Lung (tissue), 12 donors: ENCODE results near the gene TPO. TPM values are rescaled to one million over a fixed set of nuclear protein-coding genes. Genes with fewer than 3 reads are reported as not detected.

Experiments used
- ATAC-seq: fragments of 200-7000 bp; cut with Tn5 transposase; one replicate; pipeline ENCODE4 v1.9.1; 2020; ENCODE audit warnings: moderate number of reproducible peaks; ENCODE audit not compliant: insufficient read depth, low FRiP score
- DNase-seq, 3 donors: peaks; one replicate each; pipeline ENCODE4 v3.0.0-alpha.2; 2013 to 2017
- H3K27ac ChIP-seq, 2 donors: one replicate each; pipeline ENCODE4 v1.5.1; 2013; ENCODE audit warnings: mild to moderate bottlenecking in 2 of 2, moderate library complexity in 2 of 2, control low read depth in 1 of 2, inconsistent platforms in 1 of 2, low read depth in 1 of 2, low read length in 1 of 2
- H3K27me3 ChIP-seq, 3 donors: one replicate each; pipeline ENCODE4 v1.5.1; 2013; ENCODE audit warnings: low read length in 2 of 3; ENCODE audit not compliant: control insufficient read depth in 3 of 3, insufficient read depth in 3 of 3
- H3K36me3 ChIP-seq, 4 donors: one replicate each; pipeline ENCODE4 v1.5.1; 2013; ENCODE audit warnings: low read length in 4 of 4, mild to moderate bottlenecking in 1 of 4, moderate library complexity in 1 of 4; ENCODE audit not compliant: control insufficient read depth in 4 of 4, insufficient read depth in 4 of 4
- H3K4me1 ChIP-seq, 5 donors: one replicate each; pipeline ENCODE4 v1.5.1; 2013; ENCODE audit warnings: low read length in 5 of 5, mild to moderate bottlenecking in 2 of 5, moderate library complexity in 1 of 5; ENCODE audit not compliant: control insufficient read depth in 5 of 5, insufficient read depth in 5 of 5
- H3K4me3 ChIP-seq: one replicate; pipeline ENCODE4 v1.5.1; 2013; ENCODE audit warnings: mild to moderate bottlenecking, control low read depth, moderate library complexity
- H3K9ac ChIP-seq, 2 donors: one replicate each; pipeline ENCODE4 v1.5.1; 2013; ENCODE audit warnings: low read length in 2 of 2, control low read depth in 1 of 2; ENCODE audit not compliant: insufficient read depth in 1 of 2
- H3K9me3 ChIP-seq, 4 donors: one replicate each; pipeline ENCODE4 v1.5.1; 2013; ENCODE audit warnings: low read length in 3 of 4, mild to moderate bottlenecking in 1 of 4, moderate library complexity in 1 of 4; ENCODE audit not compliant: control insufficient read depth in 4 of 4, insufficient read depth in 3 of 4
- CTCF ChIP-seq: IDR thresholded peaks from 2 replicates; pipeline ENCODE4 v1.5.1; 2012; ENCODE audit warnings: mild to moderate bottlenecking; ENCODE audit errors: control extremely low read depth, extremely low read depth
- WGBS, 2 donors: extraction: QIAGEN DNeasy Blood & Tissue Kit; methylation state at CpG; one replicate each; pipeline ENCODE4 v1.1.7; 2013; 5-methylcytosine and 5-hydroxymethylcytosine counted together
- polyA plus RNA-seq, 2 donors: library from polyadenylated mRNA; stranded (reverse); fragments of 200-250 nt; gene quantifications; one replicate each; pipeline ENCODE4 v1.2.1, GENCODE V29; 2013
- total RNA-seq, 2 donors: library from RNA; depleted of rRNA in 1 of 2; stranded (reverse); fragments of >200 nt in 1 of 2; gene quantifications; one replicate each; pipeline ENCODE4 v1.2.1, GENCODE V29; 2014 to 2021
- donor health status: control.
- donor health status: control.
- donor health status: Bipolar disorder and iron deficiency.
- donor health status: healthy.
- donor health status: DM: yes; HTN: yes; CAD: no.

The TPO gene
- total and polyA plus RNA-seq, 4 donors, result 0.17 to 0.31 TPM; not detected in 2

- H3K27me3 ChIP-seq, result no peaks in the 10 kb centered on the region
- H3K4me1 ChIP-seq, result peaks cover 0 to 2% (median 0%) of the 10 kb centered on the region in 5 donors
- H3K4me3 ChIP-seq, result no peak overlapping the region
- no peak for TF ChIP-seq CTCF
- DNase-seq (no peak), ATAC-seq (no peak)
- no peak overlapping the region for H3K9ac ChIP-seq
- peaks cover 0 to 2% (median 0%) of the 10 kb centered on the region in 4 donors for H3K9me3 ChIP-seq
- H3K36me3 ChIP-seq, result no peaks in the 10 kb centered on the region
- no peak overlapping the region for H3K27ac ChIP-seq
- WGBS, 2 donors, result 88 to 91% methylated on average over 7 of the region's 7 CpGs
Observed at GRCh38 chr2:1398191-1398590, 15.1 kb upstream of the TPO start.

- no peaks in the 10 kb centered on the region for H3K9me3 ChIP-seq
- no peak overlapping the region for H3K4me3 ChIP-seq
- H3K4me1 ChIP-seq, result no peaks in the 10 kb centered on the region
- ATAC-seq (no peak), DNase-seq (no peak)
- TF ChIP-seq CTCF, result no peak
- no peaks in the 10 kb centered on the region for H3K36me3 ChIP-seq
- no peaks in the 10 kb centered on the region for H3K27me3 ChIP-seq
- no peak overlapping the region for H3K9ac ChIP-seq
- no peak overlapping the region for H3K27ac ChIP-seq
- 73% methylated on average over 8 of the region's 8 CpGs for whole genome bisulfite sequencing, 2 donors
Observed at GRCh38 chr2:1400943-1401735, 12.1 kb upstream of the TPO start.

- no peaks in the 10 kb centered on the region for H3K27me3 ChIP-seq
- H3K36me3 ChIP-seq, result no peaks in the 10 kb centered on the region
- no peaks in the 10 kb centered on the region for H3K4me1 ChIP-seq
- H3K9me3 ChIP-seq, result no peaks in the 10 kb centered on the region
- H3K9ac ChIP-seq, result no peak overlapping the region
- H3K27ac ChIP-seq, result no peak overlapping the region
- H3K4me3 ChIP-seq, result no peak overlapping the region
- ATAC-seq (no peak), DNase-seq (no peak)
- no peak for TF ChIP-seq CTCF
- WGBS, 2 donors, result 80 to 82% methylated on average over 9 of the region's 9 CpGs
Observed at GRCh38 chr2:1402064-1402463, 11.2 kb upstream of the TPO start.

GRCh38 chr2:1403565-1403964, 9.7 kb upstream of the TPO start:
- TF ChIP-seq CTCF, result no peak
- DNase-seq (no peak), ATAC-seq (no peak)
- H3K9me3 ChIP-seq, result no peaks in the 10 kb centered on the region
- WGBS, 2 donors, result 89 to 95% methylated on average over 12 of the region's 12 CpGs
- H3K36me3 ChIP-seq, result no peaks in the 10 kb centered on the region
- no peak overlapping the region for H3K4me3 ChIP-seq
- no peak overlapping the region for H3K27ac ChIP-seq
- H3K4me1 ChIP-seq, result no peaks in the 10 kb centered on the region
- H3K27me3 ChIP-seq, result no peaks in the 10 kb centered on the region
- no peak overlapping the region for H3K9ac ChIP-seq
